HG03575 (cell line): ENCODE data around the gene DISP3.
"Not testable (repeated sequence)": the region's sequence is repeated elsewhere in the genome, so short reads cannot be mapped to it uniquely, and the experiment has no call there.

Experiments
- ATAC-seq: cut with Tn5 transposase; IDR thresholded peaks from one replicate; pipeline ENCODE4 v1.9.1; 2021; ENCODE audit not compliant: unreplicated experiment, insufficient number of reproducible peaks, low FRiP score; ENCODE audit errors: extremely low read depth

DISP3 gene

DNA sequence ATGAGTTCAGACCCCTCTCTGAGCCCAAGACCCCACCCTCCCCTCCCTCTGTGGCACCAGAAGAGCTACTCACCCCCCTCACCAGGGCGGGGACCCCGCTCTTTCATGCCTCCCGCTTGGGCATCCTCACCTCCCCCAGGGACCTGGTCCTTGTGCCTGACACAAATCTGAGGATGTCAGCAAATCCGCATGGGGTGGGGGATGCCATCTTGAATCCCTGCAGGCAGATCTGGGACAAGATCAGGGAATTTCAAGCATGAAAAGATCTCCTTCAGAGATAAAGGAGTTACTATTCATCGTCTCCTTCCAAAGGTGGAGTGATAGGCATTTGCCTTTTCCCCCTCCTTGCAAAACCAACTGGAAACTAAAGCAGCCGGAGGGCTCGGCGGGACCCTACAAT is 81.1 kb downstream of the DISP3 start:
- no peak for ATAC-seq

GRCh38 chr1:11561740-11562139 is 82.8 kb downstream of the DISP3 start:
- no peak for ATAC-seq

- ATAC-seq: no peak
Observed at GRCh38 chr1:11562664-11563063, 83.7 kb downstream of the DISP3 start.

DNA sequence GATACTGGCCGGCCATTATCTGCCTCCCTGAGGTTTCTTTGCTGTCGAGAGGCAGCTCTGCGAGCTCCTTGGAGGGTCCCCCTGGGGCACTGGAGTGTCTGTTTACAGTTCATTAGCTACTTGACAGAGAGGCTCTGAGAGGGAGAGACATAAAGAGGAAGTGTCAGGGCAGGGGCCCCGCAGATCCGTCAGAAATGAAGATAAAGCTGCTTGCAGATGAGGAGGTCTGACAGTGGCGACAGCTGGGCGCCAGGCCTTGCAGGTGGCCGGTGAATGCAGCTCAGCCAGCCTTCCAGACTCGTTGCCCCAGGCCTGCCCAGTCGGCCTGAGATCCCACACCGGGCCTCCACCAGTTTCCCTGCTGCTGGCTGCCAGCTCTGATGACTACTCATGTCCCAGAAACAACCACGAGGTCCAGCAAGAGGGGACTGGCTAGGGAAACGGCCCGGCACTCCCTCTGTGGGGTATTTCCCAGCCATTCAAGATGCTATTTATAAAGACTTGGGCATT is 84.7 kb downstream of the DISP3 start:
- ATAC-seq: no peak

DNA sequence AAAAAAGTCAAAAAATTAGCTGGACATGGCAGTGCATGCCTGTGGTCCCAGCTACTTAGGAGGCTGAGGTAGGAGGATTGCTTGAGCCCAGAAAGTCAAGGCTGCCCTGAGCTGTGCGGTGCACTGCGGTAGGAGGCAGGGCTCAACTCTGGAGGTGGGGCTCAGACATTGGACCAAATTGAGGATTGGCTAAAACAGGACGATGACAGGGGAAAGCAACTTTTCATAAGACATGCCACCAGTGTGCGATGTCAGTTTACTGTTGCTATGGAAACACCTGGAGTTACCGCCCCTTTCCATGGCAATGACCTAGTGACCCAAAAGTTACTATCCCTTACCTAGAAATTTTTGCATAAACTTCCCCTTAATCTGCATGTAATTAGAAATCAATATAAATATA is 85.3 kb downstream of the DISP3 start:
- ATAC-seq: no peak

DNA sequence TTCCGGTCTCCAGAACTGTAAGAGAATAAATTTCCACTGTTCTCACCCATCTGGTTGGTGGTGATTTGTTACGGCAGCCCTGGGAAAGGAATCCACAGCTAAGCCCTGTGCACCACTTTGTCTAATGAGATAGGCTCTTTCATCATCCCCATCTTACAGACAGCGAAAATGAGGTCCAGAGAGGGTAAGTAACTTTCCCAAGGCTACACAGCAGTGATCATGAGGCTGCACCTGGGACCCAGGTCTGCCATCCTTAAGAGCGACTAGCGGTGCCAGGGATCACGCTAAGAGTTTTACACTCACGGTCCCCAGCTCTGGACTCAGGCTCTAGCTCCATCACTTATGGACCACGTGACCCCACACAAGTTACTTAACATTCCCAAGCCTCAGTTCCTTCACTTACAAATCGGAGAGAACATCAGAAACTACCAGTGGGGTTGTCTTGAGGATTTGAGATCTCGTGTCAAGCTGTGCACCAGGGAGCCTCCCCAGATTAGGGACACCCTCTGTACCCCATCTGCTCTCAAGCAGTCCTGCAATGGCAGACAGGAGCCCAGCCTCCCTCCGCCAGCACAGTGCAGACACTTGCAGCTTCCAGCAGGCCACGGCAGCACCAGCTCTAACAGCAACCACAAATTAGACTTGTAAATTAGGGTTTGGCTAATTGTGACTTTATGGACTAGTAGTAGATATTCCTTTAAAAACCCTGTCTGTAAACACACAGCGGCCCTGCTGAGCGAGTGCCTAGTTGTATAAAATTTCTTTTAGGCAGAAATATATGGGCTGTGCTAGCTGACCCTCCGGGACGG is 87.3 kb downstream of the DISP3 start:
- ATAC-seq: no peak

GRCh38 chr1:11567244-11568065 is 88.5 kb downstream of the DISP3 start:
- no peak for ATAC-seq

GRCh38 chr1:11568687-11569086 is 89.7 kb downstream of the DISP3 start:
- no peak for ATAC-seq

DNA sequence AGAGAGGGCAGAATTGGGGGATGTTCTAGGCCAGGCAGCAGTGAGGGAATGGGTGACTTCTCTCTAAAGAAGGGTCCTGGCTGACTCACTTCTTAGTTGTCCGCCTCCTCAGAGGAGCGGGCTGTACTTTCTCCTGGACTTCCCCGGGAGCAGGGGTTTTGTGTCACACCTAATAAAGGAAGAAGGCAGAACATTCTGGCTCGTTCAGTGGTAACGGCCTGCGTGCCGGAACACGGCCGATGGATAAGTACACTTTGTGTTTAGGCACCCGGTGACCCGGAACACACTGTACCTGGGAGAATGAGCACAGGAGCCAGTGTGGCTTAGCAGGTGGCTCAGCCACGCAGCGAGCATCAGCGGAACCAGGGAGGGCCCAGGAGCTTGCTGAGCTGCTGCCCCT is 90.6 kb downstream of the DISP3 start:
- ATAC-seq: no peak

DNA sequence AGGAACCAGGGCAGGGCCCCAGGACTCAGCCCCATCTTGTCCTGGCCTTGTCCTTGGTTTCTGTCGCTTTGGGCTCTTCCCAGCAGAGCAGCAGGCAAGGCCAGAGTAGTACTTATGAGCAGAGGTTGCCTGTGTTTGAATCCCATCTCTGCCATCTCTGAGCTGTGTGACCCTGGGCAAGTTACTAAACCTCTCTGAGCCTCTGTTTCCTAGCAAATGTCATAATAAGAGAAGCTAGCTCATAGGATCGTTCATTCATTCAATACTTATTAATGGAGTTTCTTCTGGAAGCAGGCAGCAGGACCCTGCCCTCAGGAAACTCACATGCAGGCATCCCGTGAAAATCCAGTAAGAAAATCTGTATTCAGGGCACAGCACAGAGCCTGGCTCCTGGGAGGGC is 91.0 kb downstream of the DISP3 start:
- no peak for ATAC-seq

- ATAC-seq: no peak
Observed at GRCh38 chr1:11570821-11571380, 91.9 kb downstream of the DISP3 start.

DNA sequence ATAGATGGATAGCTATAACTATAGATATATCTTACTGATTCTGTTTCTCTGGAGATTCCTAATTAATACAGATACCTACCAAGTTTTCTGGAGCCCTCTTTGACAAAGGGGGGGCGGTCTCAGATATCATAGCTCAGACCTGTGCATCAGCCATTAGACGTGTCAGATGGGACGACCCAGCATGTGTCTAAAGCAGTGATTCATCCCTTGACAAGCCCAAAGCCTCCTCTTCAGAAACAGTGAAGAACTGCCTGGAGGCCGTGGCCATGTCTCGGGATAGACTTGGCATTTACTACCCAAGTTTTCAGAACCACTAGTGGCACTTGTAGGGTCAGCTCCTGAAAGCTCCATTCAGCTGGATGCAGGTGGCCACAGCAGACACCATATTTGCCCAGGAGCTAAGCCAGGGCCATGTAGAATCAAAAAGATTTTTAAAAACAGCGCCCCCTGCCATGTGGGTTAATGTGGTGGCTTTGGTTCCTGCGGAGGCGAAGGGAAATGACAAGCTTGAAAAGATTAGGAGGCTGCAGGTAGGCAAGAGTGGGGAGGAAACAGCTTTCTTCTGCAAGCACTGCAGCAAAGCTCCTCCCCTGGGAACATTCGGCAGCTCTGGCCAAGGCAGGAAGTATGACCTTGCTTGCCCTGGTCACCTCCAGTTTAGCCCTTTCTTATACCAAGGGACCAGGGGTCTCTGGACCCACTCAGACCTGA is 93.1 kb downstream of the DISP3 start:
- ATAC-seq: no peak

GRCh38 chr1:11573116-11573692 is 94.2 kb downstream of the DISP3 start:
- ATAC-seq: no peak

- ATAC-seq: no peak
Observed at GRCh38 chr1:11575553-11575952, 96.6 kb downstream of the DISP3 start.

GRCh38 chr1:11576109-11576875 is 97.3 kb downstream of the DISP3 start:
- no peak for ATAC-seq

DNA sequence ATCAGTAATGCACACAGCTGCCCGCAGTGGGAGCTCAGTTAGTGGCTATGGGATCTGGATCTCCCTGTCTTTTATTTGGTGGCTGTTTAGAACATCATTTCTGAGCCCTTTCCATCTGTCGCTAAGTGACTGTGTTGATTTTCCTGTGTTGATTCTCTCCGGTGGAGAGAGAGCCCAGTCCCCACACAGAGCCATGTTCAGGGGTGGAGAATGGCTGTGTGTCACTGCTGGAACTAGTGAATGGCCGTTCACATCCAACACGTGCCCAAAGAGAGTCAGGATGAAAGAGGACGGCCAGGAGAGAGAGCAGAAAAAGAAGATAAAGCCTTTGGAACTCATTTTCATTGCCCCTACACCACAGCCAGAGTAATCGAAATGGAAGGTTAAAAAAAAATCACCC is 99.0 kb downstream of the DISP3 start:
- ATAC-seq: no peak

GRCh38 chr1:11579506-11579905 is 100.6 kb downstream of the DISP3 start:
- no peak for ATAC-seq

- ATAC-seq: not testable (repeated sequence)
Observed at GRCh38 chr1:11580049-11580448, 101.1 kb downstream of the DISP3 start.
